OCI-LY1 (cell line): ENCODE results near the gene JPT2.

Source experiments
- H2AFZ ChIP-seq: fragments of 200-600 bp; sonication (generic), shearing (Covaris generic); 2 replicates; pipeline ENCODE4 v1.6.0; 2014; ENCODE audit warnings: antibody characterized with exemption, mild to moderate bottlenecking, low read length
- H3F3A ChIP-seq: fragments of 200-600 bp; sonication (generic), shearing (Covaris generic); 2 replicates; pipeline ENCODE4 v1.6.0; 2014; ENCODE audit warnings: mild to moderate bottlenecking, antibody characterized with exemption, low read length, moderate library complexity; ENCODE audit not compliant: insufficient read depth
- H3K27ac ChIP-seq: fragments of 200-600 bp; sonication (generic); 2 replicates; pipeline ENCODE4 v1.5.1; 2014; ENCODE audit warnings: low read length, mixed run types, mild to moderate bottlenecking, low read depth; ENCODE audit not compliant: poor library complexity, severe bottlenecking
- H3K27me3 ChIP-seq: fragments of 200-600 bp; sonication (generic); 2 replicates; pipeline ENCODE4 v1.6.0; 2014; ENCODE audit warnings: antibody characterized with exemption, mild to moderate bottlenecking, low read length, moderate library complexity; ENCODE audit not compliant: insufficient read depth
- H3K36me3 ChIP-seq: fragments of 200-600 bp; sonication (generic); 2 replicates; pipeline ENCODE4 v1.6.1; 2014; ENCODE audit warnings: mild to moderate bottlenecking, antibody characterized with exemption, low read length, moderate library complexity, mixed read lengths; ENCODE audit not compliant: insufficient read depth
- H3K4me1 ChIP-seq: fragments of 200-600 bp; sonication (generic); 2 replicates; pipeline ENCODE4 v1.5.1; 2014; ENCODE audit warnings: mild to moderate bottlenecking, low read length, moderate library complexity; ENCODE audit not compliant: insufficient read depth, severe bottlenecking
- H3K4me2 ChIP-seq: fragments of 200-600 bp; sonication (generic), shearing (Covaris generic); 2 replicates; pipeline ENCODE4 v1.6.1; 2014; ENCODE audit warnings: low read length
- H3K4me3 ChIP-seq: fragments of 200-600 bp; sonication (generic); 2 replicates; pipeline ENCODE4 v1.5.1; 2014; ENCODE audit warnings: low read length, low read depth, mild to moderate bottlenecking, mixed read lengths; ENCODE audit not compliant: poor library complexity, severe bottlenecking
- H3K79me2 ChIP-seq: fragments of 200-600 bp; shearing (Covaris generic); 2 replicates; pipeline ENCODE4 v1.6.1; 2016; ENCODE audit warnings: mixed run types, low read length, mixed read lengths; ENCODE audit not compliant: insufficient read depth
- H3K9ac ChIP-seq: fragments of 200-600 bp; sonication (generic), shearing (Covaris generic); 2 replicates; pipeline ENCODE4 v1.6.1; 2014; ENCODE audit warnings: mild to moderate bottlenecking, low read length, mixed read lengths
- H3K9me2 ChIP-seq: fragments of 200-600 bp; sonication (generic), shearing (Covaris generic); 2 replicates; pipeline ENCODE4 v1.6.1; 2014; ENCODE audit warnings: low read depth, mild to moderate bottlenecking, low read length, mixed read lengths
- H3K9me3 ChIP-seq: fragments of 200-600 bp; shearing (Covaris generic); 2 replicates; pipeline ENCODE4 v1.6.1; 2014; ENCODE audit warnings: low read length, mixed read lengths
- H4K20me1 ChIP-seq: fragments of 200-600 bp; sonication (generic), shearing (Covaris generic); 2 replicates; pipeline ENCODE4 v1.6.0; 2016; ENCODE audit warnings: mild to moderate bottlenecking, low read length; ENCODE audit not compliant: insufficient read depth
- CTCF ChIP-seq: fragments of 200-600 bp; sonication (generic), shearing (Covaris generic); IDR thresholded peaks from 2 replicates; pipeline ENCODE4 v1.5.1; 2017; ENCODE audit warnings: mild to moderate bottlenecking, antibody characterized with exemption, low read length, moderate library complexity, mixed read lengths
- EZH2 ChIP-seq: fragments of 200-600 bp; sonication (generic), shearing (Covaris generic); IDR thresholded peaks from 2 replicates; pipeline ENCODE4 v1.8.0; 2017; ENCODE audit warnings: borderline replicate concordance, mixed run types, mild to moderate bottlenecking, antibody characterized with exemption, low read length, moderate library complexity, mixed read lengths

The JPT2 gene

GRCh38 chr16:1706386-1707192 lies 28.5 kb downstream of the JPT2 start:
- Histone ChIP-seq H3K4me3 (peak overlapping the region; percentile 93), H4K20me1 (no peaks in the 10 kb centered on the region), H3K9me2 (no peaks in the 10 kb centered on the region), H3K79me2 (peaks cover 27% of the 10 kb centered on the region), H3K9ac (peak overlapping the region; percentile 93), H3K27ac (peak overlapping the region; percentile 73), H2AFZ (no peak overlapping the region), H3K27me3 (no peaks in the 10 kb centered on the region), H3K4me2 (peak overlapping the region; percentile 85), H3F3A (no peaks in the 10 kb centered on the region; the same call in 1 of the 2 replicates), H3K9me3 (no peaks in the 10 kb centered on the region), H3K36me3 (peaks cover 17% of the 10 kb centered on the region), H3K4me1 (peaks cover 55% of the 10 kb centered on the region)
- no peak for TF ChIP-seq CTCF
- no peak for TF ChIP-seq EZH2

GRCh38 chr16:1707193-1707790 lies 29.2 kb downstream of the JPT2 start:
- peak overlapping the region; percentile 93 for H3K9ac ChIP-seq

More at GRCh38 chr16:1707193-1707790, 29.2 kb downstream of the JPT2 start:
- no peaks in the 10 kb centered on the region for H3K9me3 ChIP-seq
- peak overlapping the region; percentile 68 for H3K27ac ChIP-seq
- H3K36me3 ChIP-seq, result peaks cover 10% of the 10 kb centered on the region
- H3K9me2 ChIP-seq, result no peaks in the 10 kb centered on the region
- peak overlapping the region; percentile 85 for H3K4me2 ChIP-seq
- H4K20me1 ChIP-seq, result no peaks in the 10 kb centered on the region
- H3K4me1 ChIP-seq, result peaks cover 62% of the 10 kb centered on the region
- no peaks in the 10 kb centered on the region for H3K27me3 ChIP-seq
- H3K79me2 ChIP-seq, result peaks cover 27% of the 10 kb centered on the region
- no peaks in the 10 kb centered on the region for H3F3A ChIP-seq
- peak overlapping the region; percentile 93 for H3K4me3 ChIP-seq
- H2AFZ ChIP-seq, result no peak overlapping the region
- TF ChIP-seq CTCF, result no peak
